DND-41 (cell line): Measurements from ENCODE around the gene PRG2.

Experiments used
- CTCF ChIP-seq: IDR thresholded peaks from 2 replicates; pipeline ENCODE4 v1.5.1; 2012; ENCODE audit warnings: borderline replicate concordance, low read length, moderate library complexity, mild to moderate bottlenecking; ENCODE audit not compliant: poor library complexity, severe bottlenecking; ENCODE audit errors: extremely low read depth
- EZH2 ChIP-seq: IDR thresholded peaks from 3 replicates; pipeline ENCODE4 v1.6.1; 2012; ENCODE audit warnings: borderline replicate concordance, low read depth, mild to moderate bottlenecking, moderate library complexity, low read length, inconsistent platforms; ENCODE audit not compliant: severe bottlenecking

DNA sequence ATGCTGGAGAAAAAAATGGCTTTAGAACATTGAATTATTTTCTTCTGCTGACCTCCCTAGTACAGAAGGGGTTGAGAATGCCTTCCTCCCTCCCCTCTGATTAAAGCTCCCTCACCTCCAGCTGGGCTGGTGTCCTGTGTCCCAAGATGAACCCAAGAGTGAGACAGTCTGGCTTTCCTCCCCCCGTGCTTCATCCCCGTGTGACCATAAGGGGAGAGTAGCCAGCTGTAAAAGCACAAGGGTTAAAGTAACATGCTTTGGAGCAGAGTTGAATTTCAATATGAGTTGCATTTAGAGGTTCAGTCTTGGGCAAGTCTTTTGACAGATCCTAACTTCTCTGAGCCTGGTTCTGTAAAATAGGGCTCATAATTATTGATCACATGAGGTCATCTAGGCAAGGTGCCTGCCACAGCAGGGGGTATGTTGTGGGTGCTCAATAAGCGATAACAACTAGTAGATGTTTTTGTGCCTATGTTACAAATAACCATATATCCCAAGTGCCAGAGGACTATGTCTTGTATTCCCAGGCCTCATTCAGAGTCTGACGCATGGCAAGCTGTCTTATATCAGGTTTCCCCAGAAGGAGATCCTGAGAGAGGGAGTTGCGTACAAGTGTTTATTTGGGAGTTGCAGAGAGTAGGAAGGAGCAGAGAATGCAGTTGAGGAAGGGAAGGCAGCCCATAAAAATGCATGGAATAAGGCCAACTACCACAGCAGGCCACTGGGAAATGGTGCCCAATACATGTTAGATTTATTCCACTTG, 4.1 kb downstream of the PRG2 start:
- TF ChIP-seq CTCF = no peak
- TF ChIP-seq EZH2 = no peak
